Amniotic epithelial cell (primary cell): ENCODE results near the gene CDON.
"Not testable (repeated sequence)": the region's sequence is repeated elsewhere in the genome, so short reads cannot be mapped to it uniquely, and the experiment has no call there.

Experiments
- DNase-seq: peaks from one replicate; pipeline ENCODE4 v3.0.0-alpha.2; 2010; ENCODE audit warnings: low read depth

CDON gene

DNA sequence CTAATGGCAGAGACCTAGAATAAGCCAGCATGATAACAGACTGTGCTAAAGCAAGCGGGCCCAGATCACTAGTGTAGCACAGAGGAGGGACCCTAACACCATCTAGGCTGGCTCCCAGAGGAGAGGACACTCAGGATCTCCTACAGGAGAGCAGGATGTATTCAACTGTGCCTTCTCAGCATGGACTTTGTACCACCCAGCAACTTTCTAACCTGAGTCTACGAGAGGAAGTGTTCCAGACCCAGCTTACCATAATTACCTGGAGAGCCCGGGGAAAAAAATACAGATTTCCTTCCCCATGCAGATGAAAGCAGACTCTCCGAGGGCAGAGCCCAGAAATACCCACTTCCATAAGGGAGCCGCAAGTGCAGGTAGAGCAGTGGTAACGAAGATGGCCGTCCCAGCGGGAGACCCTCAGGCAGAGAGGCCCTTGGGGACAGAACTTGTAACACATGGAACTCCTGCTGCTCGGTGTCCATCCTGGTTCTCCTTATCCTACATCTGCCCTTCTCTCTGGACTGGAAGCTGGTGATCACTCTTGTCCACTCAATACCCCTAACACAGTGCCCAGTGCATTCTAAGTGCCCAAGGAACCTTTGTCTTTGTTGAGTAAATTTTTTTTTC, 138.2 kb downstream of the CDON start:
- DNase-seq, result no peak

GRCh38 chr11:125923633-125924032, 139.0 kb downstream of the CDON start:
- no peak for DNase-seq

DNA sequence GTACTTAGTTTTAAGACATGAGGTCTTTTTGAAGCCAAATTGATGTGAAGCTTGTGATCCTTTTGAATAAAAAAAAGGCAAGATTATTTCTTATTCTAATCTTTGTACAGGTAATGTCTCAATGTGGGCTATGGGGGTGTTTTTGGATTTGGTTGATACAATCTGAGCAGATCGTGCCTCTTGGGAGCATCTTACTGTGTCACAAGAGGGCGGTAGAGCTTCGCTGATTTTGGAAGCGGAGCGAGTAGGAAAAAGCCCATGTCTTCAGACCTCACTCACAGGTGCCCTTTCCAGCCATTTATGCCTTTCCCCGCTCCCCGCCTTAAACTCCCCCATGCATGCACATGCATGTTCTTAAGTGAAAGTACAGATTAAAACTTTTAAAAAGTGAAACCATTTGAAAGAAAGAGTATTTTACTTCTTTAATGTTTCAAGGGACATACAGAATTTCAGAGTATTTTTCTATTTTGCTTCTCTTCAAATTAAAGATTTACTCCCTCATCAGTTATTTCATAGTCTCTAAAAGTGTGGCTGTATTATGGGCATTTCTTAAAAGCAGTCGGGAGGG, 139.6 kb downstream of the CDON start:
- peak; percentile 56 for DNase-seq

DNA sequence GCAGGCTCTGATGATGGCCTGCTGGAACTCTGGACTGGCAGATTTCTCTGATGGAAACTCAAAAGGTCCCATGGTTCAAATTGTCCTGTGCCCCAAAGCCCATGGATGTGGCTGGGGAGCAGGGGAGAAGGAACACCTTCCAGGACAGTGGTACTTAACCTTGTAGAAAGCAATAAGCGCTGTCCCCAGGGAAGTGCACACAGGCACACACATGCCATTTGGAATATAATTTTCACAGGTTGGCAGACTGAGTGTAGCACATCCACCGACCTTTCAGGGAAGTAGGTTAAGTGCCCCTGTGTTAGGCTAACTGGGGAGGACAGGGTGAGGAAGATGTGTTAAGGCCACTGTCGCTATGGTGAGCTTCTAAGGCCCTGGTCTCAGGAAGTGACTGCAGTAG, 140.5 kb downstream of the CDON start:
- DNase-seq, result no peak

DNA sequence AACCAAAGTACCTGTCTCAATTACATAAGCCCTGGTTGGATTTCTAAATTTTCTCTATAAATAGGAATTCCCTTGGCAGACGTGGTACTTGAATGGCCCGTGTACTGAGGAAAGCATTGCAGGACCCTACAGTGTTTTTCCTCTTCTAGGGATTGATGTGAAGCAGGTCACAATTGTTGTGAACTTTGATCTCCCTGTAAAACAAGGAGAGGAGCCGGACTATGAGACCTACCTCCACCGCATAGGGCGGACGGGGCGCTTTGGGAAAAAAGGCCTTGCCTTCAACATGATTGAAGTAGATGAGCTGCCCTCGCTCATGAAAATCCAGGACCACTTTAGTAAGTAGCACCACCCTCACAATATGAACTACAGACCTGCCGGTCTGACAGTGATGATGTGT, 141.6 kb downstream of the CDON start:
- no peak for DNase-seq

GRCh38 chr11:125918140-125918840, 144.4 kb downstream of the CDON start:
- DNase-seq, result no peak

GRCh38 chr11:125916683-125917347, 145.9 kb downstream of the CDON start:
- DNase-seq, result no peak

DNA sequence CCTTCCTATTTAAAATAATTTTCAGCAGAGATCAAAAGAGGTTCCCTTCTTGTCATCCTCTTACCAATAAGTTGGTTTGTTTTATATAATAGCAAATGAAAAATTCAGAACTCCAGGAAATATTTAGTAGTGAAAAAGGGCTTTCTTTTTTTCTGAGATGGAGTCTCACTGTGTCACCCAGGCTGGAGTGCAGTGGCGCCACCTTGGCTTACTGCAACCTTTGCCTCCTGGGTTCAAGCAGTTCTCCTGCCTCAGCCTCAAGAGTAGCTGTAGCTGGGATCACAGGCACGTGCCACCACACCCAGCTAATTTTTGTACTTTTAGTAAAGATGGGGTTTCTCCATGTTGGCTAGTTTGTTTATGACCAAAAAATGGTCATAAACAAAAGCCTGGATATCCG, 148.1 kb downstream of the CDON start:
- DNase-seq, result not testable (repeated sequence)

DNA sequence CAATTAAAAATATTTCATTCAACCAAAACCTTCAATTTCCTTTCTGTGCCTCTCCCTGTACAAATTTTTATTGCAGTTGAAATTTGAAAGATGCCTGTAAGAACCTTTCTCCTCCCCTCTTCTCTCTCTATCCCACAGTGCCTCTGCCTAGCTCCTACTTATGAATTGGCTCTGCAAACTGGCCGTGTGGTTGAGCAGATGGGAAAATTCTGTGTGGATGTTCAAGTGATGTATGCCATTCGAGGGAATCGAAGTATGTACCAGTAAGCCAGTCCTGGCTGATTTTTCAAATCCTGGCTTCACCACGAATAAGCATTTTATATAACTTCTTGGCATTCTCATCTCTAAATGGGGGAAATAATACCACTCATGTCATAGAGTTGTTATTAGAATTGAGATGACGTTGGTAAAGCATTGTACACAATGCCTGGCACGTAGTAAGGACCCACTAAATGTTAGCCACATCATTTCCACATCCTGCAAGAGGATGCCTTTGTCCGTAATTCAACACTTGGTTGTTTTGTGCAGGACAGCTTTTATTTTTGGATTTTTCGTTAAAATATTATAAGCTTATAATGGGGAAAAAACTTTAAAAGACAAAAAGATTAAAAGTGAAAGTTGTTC, 152.3 kb downstream of the CDON start:
- DNase-seq, result no peak
